Kidney glomerular epithelial cell (primary cell): Measurements from ENCODE around the gene ARHGDIG.
"Not testable (repeated sequence)": the region's sequence is repeated elsewhere in the genome, so short reads cannot be mapped to it uniquely, and the experiment has no call there.

Experiments
- DNase-seq: peaks from one replicate; lab custom pipeline; 2025; lab: John Stamatoyannopoulos, UW

The ARHGDIG gene

GRCh38 chr16:263944-264343 is 16.4 kb upstream of the ARHGDIG start:
- DNase-seq = no peak

- DNase-seq = no peak
Observed at GRCh38 chr16:264440-264951, 15.9 kb upstream of the ARHGDIG start.

GRCh38 chr16:265002-265529 is 15.3 kb upstream of the ARHGDIG start:
- DNase-seq = no peak

- no peak for DNase-seq
Observed at GRCh38 chr16:265711-266110, 14.7 kb upstream of the ARHGDIG start.

- DNase-seq = no peak
Observed at GRCh38 chr16:266258-267164, 13.9 kb upstream of the ARHGDIG start.

- DNase-seq = not testable (repeated sequence)
Observed at GRCh38 chr16:267562-267961, 12.8 kb upstream of the ARHGDIG start.

- DNase-seq = no peak
Observed at GRCh38 chr16:268141-269053, 12.0 kb upstream of the ARHGDIG start.

- DNase-seq = no peak
Observed at GRCh38 chr16:269061-269796, 11.2 kb upstream of the ARHGDIG start.

- no peak for DNase-seq
Observed at GRCh38 chr16:270381-271255, 9.8 kb upstream of the ARHGDIG start.

GRCh38 chr16:272633-273546 is 7.5 kb upstream of the ARHGDIG start:
- no peak for DNase-seq

- no peak for DNase-seq
Observed at GRCh38 chr16:273547-274421, 6.6 kb upstream of the ARHGDIG start.

- DNase-seq = no peak
Observed at GRCh38 chr16:275041-275641, 5.2 kb upstream of the ARHGDIG start.

GRCh38 chr16:275786-276232 is 4.6 kb upstream of the ARHGDIG start, which contains the start of gene RGS11:
Gene RGS11 (minus strand): TSS chr16:275944. CDS start chr16:275911, 33 bp downstream.
- DNase-seq = no peak

- no peak for DNase-seq
Observed at GRCh38 chr16:276426-277077, 3.8 kb upstream of the ARHGDIG start.

- no peak for DNase-seq
Observed at GRCh38 chr16:278863-279366, 1.5 kb upstream of the ARHGDIG start.

GRCh38 chr16:279531-279930 is 860 bp upstream of the ARHGDIG start:
- DNase-seq = no peak

- no peak for DNase-seq
Observed at GRCh38 chr16:280005-280460, 358 bp upstream of the ARHGDIG start.
